ENCODE measurements around the gene TAGLN2.

TAGLN2 gene

GRCh38 chr1:159934136-159935039 is 9.1 kb upstream of the TAGLN2 start:
- DNase-seq: no peak

GRCh38 chr1:159933347-159933746 is 8.0 kb upstream of the TAGLN2 start:
- DNase-seq: no peak

GRCh38 chr1:159932296-159933285 is 7.3 kb upstream of the TAGLN2 start:
- DNase-seq: no peak

GRCh38 chr1:159931795-159932173 is 6.5 kb upstream of the TAGLN2 start:
- no peak for DNase-seq

- DNase-seq: no peak
Measured at GRCh38 chr1:159931101-159931794, 5.9 kb upstream of the TAGLN2 start.

GRCh38 chr1:159930634-159931033 is 5.3 kb upstream of the TAGLN2 start:
- no peak for DNase-seq

GRCh38 chr1:159930216-159930615 is 4.9 kb upstream of the TAGLN2 start:
- no peak for DNase-seq

GRCh38 chr1:159929155-159930051 is 4.1 kb upstream of the TAGLN2 start:
- no peak for DNase-seq

- DNase-seq: no peak
Measured at GRCh38 chr1:159928491-159929050, 3.3 kb upstream of the TAGLN2 start.

GRCh38 chr1:159927849-159928431 is 2.6 kb upstream of the TAGLN2 start:
- no peak for DNase-seq

GRCh38 chr1:159927211-159927848 is 2.0 kb upstream of the TAGLN2 start:
- DNase-seq: no peak

GRCh38 chr1:159925719-159926078 is 392 bp upstream of the TAGLN2 start:
- no peak for DNase-seq

GRCh38 chr1:159924025-159924790 is 1.1 kb downstream of the TAGLN2 start:
- DNase-seq: no peak

- DNase-seq: no peak
Measured at GRCh38 chr1:159923203-159924024, 1.9 kb downstream of the TAGLN2 start.

- no peak for DNase-seq
Measured at GRCh38 chr1:159922511-159923202, 2.6 kb downstream of the TAGLN2 start.

- DNase-seq: no peak
Measured at GRCh38 chr1:159921700-159922504, 3.4 kb downstream of the TAGLN2 start.

GRCh38 chr1:159921251-159921650 is 4.1 kb downstream of the TAGLN2 start:
- no peak for DNase-seq
